GM19351 (cell line): Measurements from ENCODE around the gene SMIM17.

Experiments
- ATAC-seq: cut with Tn5 transposase; IDR thresholded peaks from one replicate; pipeline ENCODE4 v1.9.1; 2021; ENCODE audit warnings: mild to moderate bottlenecking, moderate library complexity; ENCODE audit not compliant: unreplicated experiment

Gene SMIM17

GRCh38 chr19:56642711-56643459 lies at the start of gene SMIM17:
Gene SMIM17 (plus strand): TSS chr19:56643159. CDS start chr19:56645668, 2,509 bp downstream.
- no peak for ATAC-seq

GRCh38 chr19:56594446-56594782 lies 48.5 kb upstream of the SMIM17 start:
- no peak for ATAC-seq

GRCh38 chr19:56594783-56595547 lies 48.0 kb upstream of the SMIM17 start, which contains the start of gene ZNF71:
Gene ZNF71 (plus strand): TSS chr19:56595302. CDS start chr19:56601559, 6,257 bp downstream.
- ATAC-seq, result peak; percentile 91

- peak; percentile 35 for ATAC-seq
Measured at GRCh38 chr19:56595548-56595899, 47.4 kb upstream of the SMIM17 start.

GRCh38 chr19:56596676-56597075 lies 46.3 kb upstream of the SMIM17 start:
- no peak for ATAC-seq

GRCh38 chr19:56597696-56598095 lies 45.3 kb upstream of the SMIM17 start:
- ATAC-seq, result no peak

GRCh38 chr19:56601375-56601774 lies 41.6 kb upstream of the SMIM17 start:
- no peak for ATAC-seq

- no peak for ATAC-seq
Measured at GRCh38 chr19:56603829-56604228, 39.1 kb upstream of the SMIM17 start.

- no peak for ATAC-seq
Measured at GRCh38 chr19:56608274-56608964, 34.5 kb upstream of the SMIM17 start.

GRCh38 chr19:56611288-56611687 lies 31.7 kb upstream of the SMIM17 start:
- no peak for ATAC-seq

GRCh38 chr19:56612737-56613136 lies 30.2 kb upstream of the SMIM17 start:
- no peak for ATAC-seq

- no peak for ATAC-seq
Measured at GRCh38 chr19:56613639-56614038, 29.3 kb upstream of the SMIM17 start.

- ATAC-seq, result no peak
Measured at GRCh38 chr19:56617531-56617930, 25.4 kb upstream of the SMIM17 start.

- no peak for ATAC-seq
Measured at GRCh38 chr19:56619121-56619520, 23.8 kb upstream of the SMIM17 start.

GRCh38 chr19:56622374-56622773 lies 20.6 kb upstream of the SMIM17 start:
- ATAC-seq, result no peak

- ATAC-seq, result no peak
Measured at GRCh38 chr19:56623006-56623405, 20.0 kb upstream of the SMIM17 start.

GRCh38 chr19:56625708-56626107 lies 17.3 kb upstream of the SMIM17 start:
- no peak for ATAC-seq

- ATAC-seq, result no peak
Measured at GRCh38 chr19:56633021-56633420, 9.9 kb upstream of the SMIM17 start.

- no peak for ATAC-seq
Measured at GRCh38 chr19:56637976-56638555, 4.9 kb upstream of the SMIM17 start.

- ATAC-seq, result no peak
Measured at GRCh38 chr19:56639217-56639616, 3.7 kb upstream of the SMIM17 start.

GRCh38 chr19:56643460-56643955 lies 549 bp downstream of the SMIM17 start:
- no peak for ATAC-seq
